GM21515 (cell line): ENCODE measurements around the gene DDX41.

ENCODE experiments used
- ATAC-seq: cut with Tn5 transposase; IDR thresholded peaks from one replicate; pipeline ENCODE4 v1.9.1; 2021; ENCODE audit not compliant: unreplicated experiment

Gene DDX41

DNA sequence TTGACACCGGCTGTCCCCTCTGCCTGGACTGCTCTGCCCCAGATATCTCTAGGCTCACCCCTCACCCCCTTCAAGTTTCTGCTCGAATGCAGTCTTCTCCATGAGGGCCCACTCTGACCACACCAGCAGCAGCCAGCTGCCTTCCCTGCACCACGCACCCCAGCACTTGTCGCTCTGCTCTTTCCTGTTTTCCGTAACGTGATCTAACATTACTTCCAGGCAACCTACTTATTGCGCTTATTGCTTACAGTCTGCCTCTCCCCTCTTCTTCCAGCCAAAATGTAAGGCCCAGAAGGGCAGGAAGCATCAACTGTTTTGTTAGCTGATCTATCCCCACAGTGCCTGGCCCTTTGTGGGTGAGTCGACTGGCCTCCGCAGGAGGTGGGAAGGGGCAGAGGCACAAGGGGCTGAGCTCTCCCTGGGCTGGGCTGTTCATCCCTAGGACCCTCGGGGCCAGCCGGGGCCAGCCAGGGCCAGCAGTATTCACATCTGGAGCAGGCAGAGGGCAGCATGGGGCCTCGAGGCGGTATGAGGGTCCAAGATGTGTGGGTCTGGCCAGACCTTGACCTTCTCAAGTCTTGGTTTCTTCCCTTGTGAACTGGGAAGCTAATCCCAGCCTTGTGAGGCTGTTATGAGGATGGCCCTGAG, 31.7 kb downstream of the DDX41 start:
- ATAC-seq = no peak

DNA sequence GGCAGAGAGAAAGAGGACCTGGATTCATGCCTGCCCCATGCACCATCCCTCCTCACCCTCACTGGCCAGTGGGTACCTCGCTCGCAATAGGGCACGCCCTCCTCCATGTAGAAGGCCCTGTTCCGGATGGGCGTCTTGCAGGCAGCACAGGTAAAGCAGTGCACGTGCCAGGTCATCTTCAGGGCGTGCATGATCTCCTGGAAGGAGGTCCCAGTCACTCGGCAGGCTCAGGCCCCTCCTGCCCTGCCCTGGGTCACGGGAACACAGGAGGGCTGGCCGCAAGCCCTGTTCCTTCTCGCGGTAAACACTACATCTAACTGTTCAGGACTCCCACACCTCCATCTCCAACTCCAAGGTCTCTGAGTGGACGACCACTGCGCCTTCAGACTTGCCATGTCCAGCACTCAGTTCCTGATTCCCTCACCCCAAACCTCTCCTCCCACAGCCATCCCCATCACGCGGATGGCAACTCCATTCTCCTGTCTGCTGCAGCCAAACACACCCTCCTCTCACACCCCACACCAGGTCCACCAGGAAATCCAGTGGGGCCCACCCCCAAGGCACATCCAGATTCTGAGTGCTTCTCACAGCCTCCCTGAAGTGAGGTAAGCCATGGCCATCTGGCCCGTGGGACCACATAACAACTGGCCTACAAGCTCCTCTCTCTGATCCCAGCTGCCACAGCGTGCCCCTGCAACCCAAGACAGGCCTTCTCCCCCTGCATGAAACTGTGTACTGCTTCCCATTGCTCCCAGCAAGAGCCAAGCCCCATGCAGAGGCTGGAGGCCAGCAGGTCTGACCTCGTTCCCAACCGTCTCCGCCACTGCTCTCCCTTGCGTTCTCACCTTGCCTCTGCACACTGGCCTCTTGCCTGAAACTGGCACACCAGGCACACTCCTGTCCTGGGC, 32.5 kb downstream of the DDX41 start:
- no peak for ATAC-seq

DNA sequence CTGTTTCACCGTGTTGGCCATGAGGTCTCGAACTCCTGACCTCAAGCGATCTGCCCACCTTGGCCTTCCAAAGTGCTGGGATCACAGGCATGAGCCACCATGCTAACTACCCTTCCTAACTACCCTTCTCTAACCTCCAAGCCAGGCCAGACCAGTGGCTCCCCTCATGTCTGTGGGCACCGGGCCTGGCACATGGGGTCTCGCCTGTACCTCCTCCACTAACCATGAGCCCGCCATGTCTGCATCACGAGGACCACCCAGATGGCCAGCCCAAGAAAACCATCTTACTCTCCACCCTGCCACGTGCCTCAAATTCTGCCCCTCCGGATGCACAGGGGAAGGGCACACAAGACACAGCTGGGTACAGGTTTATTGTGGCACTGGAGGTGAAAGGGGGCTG, 33.7 kb downstream of the DDX41 start:
- no peak for ATAC-seq

DNA sequence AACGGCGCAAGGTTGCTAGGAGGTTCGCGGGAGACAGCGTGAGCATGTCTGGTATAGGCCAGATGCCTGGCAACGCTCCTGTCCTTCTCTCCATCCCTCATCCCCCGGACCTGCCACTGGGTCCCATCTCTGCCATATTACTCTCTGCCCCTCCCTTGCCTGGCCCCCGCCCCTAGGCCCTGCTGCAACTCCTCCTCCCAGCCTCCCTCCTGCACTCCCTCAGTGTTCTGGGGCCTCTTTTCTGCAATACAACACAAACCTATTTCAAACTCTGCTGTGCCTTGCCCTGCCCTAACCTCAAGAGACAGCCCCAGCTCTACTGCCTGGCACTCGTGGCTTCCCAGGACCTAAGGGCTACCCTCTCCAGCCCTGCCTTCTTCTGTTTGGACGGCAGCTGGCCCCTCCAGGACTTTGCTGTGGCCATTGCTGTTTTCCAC, 34.4 kb downstream of the DDX41 start:
- no peak for ATAC-seq

DNA sequence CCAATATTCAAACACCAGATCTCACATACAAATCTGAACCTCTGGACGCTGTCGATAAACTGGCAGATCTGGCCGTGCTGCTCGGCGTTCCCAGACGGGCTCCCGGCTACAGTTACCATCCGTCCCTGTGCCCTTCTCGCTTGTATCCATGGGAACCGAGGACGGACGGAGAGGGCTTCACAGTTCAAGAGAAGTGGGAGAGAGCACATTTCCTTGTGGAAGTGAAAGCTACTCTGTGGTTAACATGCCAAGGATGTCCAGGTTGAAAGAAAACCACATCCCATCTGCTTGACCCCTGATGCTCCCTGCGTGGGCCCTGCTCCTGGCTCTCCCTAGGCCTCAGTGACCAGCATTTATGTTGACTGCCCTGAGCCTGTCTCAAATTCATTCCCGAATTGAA, 37.0 kb downstream of the DDX41 start:
- no peak for ATAC-seq

DNA sequence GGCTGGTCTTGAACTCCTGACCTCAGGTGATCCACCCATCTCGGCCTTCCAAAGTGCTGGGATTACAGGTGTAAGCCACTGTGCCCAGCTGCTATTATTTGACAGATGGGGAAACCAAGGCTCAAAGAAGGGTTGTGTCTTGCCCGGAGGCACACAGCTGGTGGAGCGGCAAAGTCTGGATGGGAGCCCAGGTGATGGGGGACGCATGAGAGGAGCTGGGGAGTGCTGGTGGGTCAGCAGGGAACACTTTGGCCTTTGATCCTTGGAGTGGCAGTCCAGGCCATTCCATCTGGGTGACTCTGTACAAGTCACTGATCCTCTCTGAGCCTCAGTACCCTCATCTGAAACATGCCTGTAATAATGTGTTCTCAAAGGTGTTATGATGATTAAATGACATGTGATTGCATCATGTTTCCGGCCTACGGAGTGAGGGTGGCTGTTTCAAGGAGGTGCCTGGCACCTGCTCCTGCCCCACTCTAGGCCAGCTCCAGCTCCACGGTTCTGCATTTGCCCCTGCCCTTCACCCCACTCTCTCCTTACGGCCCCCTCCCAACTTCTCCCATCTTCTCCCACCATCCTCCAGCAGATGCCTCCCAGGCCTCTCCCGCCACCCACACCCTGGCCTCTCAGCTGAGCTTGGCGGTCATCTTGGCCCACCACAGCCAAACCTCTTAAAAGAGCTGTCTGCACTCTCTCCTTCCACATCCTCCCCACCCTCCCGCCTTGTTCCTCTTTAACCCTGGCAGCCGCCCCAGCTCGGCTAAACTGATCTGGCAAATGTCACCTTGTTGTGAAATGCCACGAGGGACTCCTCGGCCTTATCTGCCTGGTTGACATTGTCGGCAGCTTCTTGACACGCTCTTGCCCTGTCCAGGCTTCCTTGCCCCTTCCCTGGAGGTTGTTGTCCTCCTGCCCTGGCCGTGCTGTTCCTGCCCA, 37.8 kb downstream of the DDX41 start:
- no peak for ATAC-seq

DNA sequence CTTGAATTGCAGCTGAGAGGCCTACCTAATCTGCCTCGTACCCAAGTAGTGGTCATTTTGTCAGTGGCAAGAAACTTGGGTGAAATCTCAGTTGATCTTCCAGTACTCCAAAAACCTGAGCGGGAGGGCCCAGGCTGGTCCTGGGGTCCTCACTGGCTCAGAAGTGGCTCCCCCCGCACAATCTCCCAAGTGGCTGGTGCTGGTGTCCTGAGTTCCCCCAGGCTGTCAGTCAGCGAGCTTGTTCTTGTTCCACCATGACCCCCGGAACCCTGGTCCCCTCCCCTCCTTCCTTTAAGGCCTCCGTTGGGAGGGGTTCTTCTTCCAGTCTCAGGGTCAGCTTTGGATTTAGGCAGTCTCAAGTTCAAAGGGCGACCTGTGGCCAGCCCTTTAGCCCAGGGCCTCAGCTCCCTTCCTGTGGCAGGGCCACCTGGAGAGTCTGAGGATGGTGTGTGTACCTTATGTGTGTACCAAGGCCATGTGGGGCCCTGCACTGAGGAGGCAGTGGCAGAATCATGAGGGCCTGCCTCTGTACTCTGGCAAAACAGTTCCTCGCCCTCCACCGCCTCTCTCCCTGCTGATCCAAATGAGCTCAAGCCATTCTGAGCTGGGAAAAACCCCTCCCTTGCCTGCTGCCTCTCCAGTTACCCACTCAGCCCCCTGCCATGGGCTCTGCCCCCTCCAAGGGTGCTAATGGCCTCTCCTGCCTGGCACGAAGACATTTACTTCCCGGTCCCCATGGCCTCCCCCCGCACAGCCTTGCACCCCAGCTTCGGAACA, 38.9 kb downstream of the DDX41 start:
- no peak for ATAC-seq

DNA sequence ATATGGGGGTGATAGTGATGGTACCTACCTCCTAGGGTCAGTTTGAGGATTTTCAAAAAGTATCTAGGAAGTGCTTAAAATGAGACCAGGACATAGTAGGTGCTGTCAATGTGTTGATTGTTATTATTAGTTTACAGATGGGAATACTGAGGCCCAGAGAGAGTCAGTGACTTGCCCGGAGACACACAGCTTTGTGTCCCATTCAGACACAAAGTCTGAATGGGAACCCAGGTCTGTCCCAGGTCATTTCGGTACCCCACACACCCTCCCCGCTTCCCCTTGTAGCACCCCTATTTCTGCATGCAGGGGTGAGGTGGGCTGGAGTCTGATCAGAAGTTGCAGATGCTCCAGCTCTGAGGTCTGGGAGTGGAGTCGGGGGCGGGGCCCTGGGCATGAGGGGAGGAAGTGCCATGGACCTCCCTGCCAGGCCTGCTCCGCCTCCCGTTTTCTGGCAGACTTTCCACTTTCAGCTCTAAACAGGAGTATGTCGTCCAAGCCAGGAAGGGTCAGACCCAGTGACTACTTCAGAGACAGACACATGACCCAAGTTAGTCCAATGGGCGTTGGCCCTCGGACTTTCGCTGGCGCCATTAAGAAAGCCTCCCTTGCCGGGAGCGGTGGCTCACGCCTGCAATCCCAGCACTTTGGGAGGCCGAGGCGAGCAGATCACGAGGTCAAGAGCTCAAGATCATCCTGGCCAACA, 40.1 kb downstream of the DDX41 start:
- no peak for ATAC-seq

DNA sequence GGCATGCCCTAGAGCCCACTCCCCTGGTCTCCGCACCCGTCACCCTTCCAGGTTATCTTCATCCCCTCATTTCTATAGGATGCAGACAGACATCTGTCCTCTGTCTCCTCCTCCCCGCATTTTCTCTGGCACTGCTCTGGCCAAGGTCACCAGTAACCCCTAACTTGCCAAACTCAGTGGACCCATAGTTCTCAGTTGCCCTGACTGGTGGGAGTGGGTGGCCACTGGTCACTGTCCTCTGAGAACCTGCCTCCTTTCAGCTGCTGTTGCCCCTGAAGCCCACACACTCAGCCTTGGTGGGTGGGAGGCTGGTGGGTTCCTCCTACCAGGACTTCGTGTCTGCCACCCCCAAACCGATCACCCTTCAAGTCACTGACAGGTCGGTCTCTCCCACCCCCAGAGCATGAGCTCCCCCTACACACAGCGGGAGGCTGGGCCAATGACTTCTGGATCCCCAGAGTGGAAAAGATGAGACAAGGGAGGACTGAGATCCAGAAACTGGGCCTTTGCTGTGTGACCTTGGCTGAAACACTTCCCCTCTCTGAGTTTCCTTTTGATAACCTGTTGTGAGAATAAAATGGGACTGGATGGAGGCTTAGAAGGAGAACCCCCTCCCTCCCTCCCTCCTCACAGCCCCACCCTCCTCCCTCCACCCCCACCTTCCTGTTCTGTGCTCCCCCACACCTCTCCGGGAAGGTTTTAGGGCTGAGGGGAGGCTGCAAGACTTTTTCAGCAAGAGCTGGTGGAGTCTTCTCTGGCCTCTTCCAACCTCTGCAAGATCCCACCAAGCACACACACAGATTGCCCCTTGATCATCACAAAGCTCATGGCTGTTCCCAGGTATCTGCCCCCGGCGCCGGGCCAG, 41.0 kb downstream of the DDX41 start:
- ATAC-seq = no peak

DNA sequence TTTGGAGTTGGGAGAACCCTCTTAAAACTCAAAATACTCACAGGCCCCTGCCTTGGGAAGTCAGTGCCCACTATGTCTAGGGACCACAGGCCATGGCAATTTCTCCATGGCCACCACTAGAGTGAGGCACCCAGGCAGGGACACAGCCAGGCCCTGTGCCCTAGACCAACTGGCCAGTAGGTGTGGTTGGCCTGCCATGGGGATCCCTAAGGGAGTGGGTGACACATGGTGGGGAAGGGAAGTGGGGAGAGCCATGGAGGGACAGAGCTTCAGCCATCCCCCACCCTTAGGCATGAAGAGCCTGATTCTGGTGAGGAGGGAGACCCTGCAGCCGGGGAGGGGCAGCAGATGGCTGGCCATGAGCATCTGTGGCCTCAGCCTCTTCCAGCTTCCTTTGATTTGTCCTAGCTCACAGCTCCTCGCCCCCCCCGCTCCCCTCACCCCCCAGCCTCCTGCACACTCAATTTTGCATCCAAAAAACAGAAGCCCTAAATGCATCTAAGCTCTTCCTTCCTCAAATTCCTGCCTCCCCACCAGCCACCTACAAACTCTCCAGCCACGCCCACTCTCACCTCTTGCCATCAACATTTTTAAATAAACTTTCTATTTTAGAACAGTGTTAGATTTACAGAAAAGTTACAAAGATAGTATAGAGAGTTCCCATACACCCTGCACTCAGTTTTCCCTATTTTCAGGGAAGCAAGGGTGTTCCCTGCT, 41.8 kb downstream of the DDX41 start:
- no peak for ATAC-seq

DNA sequence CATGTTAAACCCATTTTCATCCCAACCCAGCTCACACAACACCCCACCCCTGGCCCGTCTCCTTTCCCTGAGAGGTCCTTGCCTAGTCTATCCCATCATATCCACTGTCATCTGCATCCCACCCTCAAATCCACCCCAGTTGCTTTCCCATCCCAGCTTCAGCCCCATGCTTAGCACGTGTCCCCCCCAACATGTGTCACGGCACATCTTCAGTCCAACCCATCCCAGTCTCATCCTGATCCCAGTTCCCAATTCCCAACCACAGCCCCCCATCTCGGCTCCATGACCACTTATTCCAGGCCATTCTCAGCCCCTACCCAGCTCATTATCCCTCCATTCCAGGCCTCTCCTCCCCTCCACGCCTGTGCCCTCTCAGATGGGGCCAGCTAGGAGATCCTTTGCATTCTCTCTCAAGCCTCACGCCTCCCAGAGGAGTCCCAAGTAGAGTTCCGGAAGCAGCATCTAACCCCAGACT, 42.7 kb downstream of the DDX41 start:
- ATAC-seq = no peak

DNA sequence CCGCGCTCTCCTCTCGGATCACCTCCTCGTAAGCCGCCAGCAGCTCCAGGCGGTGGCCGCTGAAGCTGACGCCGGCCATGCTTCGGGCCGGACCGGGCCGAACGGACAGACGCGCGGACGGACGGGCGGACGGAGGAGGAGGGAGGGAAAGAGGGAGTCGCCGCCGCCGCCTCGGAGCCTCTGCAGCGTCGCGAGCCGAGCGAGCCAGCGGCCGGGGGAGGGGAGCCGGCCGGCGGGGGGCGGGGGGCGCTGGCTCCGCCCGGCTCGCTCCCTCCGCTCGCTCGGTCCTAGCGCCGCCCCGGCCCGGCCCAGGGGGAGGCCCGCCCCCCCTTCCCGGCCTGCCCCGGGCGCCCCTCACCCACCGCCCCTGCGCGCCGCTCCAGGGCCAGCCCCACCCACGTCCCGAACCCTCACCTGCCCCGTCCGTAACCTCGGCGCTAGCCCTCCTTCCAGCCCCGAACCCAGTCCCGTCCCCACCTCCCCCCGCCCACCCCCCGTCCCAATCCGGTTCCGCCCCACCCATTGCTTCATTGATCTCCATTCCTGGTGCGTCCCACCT, 43.2 kb downstream of the DDX41 start, which contains the start of gene DBN1:
TSS of gene DBN1 (minus strand) at position 192 of the 559 bp plus-strand sequence. CDS start at position 79, 113 bp downstream.
- no peak for ATAC-seq

DNA sequence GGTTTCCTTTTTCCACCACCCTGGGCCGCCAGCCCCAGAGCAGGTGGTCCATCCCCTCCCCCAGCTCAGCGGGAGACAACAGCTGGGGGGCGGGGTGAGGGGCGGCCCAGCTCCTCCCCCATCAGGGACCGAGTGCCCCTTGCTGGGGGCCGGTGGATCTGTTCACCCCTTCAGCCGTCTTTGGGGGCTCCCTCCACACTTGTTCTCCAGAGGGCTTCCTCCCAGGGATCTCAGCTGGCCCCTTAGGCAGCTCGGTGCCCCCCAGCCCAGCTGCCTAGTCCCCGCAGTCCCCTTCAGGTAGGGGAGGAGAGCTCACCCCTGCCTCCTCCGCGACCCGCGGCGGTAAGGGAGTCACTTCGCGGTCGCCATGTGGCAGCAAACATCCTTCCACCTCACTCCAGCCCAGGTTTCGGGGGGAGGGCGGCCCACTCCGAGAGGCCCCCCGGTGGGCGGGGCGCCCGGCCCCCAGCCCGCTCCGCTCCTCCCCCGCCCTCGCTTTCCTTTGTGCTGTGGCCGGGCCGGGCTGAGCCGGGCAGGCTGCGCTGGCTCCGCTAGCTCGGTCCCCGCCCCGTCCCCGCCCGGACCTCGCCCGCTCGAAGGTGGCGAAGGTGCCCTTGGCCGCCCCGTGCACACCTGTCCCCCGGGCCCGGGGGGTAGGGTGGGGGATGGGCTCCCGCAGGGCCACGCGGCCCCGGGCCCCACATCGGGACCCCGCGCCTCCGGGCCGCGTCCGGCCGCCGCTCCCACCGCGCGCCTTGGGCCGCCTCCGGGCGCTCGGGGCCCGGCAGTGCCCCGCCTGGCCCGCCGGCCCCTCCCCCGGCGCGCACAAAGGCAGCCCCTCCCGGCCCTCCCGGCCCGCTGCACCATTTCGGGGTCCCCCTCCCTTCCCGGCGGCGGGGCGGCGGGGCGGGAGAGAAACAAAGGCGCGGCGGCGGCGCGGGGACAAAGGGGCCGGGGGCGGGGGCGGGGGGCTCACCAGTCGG, 44.0 kb downstream of the DDX41 start:
- no peak for ATAC-seq

DNA sequence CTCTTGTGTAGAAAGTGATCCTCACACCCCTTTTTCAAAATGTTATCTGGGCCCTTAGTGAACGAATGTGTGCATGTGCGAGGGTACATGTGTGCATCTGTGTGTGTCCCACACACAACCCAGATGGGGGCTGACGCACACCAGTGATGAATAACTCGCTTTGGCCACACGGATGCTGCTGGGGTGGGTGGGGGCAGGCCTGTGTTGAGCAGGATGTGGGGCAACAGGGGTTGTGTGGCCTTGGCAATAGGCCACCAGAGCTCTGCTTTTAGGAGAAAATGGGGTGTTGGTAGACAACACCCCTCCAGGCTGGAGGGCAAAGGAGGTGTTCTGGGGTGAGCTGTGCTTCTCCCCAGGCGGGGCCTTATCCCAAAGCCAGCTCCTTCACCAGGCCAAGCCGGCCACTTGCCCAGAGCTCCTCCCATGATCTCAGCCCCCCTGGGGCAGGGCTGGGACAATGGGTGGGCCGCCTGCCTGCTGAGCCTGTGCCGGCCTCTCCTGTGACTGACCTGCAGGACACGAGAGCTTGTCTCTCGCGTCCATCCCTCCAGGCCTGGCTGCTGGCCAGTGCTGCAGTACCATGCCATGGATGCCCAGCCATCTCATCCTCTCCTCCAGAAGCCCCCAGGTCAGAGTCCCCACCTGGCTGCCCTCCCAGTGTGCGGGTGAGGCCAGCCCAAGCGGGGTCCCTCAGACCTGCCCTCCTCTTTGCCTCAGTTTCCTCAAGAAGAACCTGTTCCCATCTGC, 45.0 kb downstream of the DDX41 start:
- no peak for ATAC-seq

DNA sequence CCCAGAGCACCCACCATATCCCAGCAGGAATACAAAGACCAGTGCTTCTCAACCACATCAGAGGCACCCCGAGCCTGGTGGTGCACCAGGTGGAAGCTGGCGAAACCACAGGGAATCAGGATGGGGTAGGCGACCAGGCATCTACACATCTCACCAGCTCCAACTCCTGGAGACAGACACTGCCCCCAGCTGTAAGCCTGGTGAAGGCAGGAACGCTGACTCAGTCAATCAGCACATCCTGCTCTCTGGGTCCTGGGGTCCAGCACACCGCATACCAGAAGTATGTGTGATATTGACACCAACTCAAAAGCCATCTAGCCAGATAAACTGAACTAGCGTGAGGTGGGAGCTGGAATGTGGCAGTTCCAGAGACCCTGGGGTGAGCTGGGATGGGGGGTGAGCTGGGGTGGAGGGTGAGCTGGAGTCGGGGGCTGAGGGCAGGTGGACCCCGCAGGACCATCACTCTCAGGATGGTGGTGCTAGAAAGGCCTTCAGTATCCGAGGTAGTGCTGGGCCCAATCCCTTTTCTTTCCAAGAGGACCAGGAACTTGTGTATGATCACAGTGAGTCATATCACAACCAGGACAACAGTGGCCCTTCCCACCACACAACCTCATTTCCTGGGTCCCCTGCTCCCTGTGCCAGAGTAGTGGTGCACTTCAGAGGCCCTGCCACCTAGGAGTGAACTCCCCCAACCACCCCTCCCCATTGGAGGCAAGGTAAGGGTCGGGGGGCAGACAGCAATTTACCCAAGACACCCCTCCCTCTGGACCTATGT, 45.8 kb downstream of the DDX41 start:
- no peak for ATAC-seq
